H1 (cell line): ENCODE data around the gene MAGI2. TPM values are rescaled to one million over a fixed set of nuclear protein-coding genes. Genes with fewer than 3 reads are reported as not detected.

Experiments used
- CHD7 ChIP-seq: fragments of 300-600 bp; sonication (generic); IDR thresholded peaks from 2 replicates; pipeline ENCODE4 v1.7.1; 2012; ENCODE audit warnings: low read length, moderate library complexity, mild to moderate bottlenecking, inconsistent platforms; ENCODE audit not compliant: insufficient replicate concordance
- JUN ChIP-seq: IDR thresholded peaks from 2 replicates; pipeline ENCODE4 v1.6.1; 2011; ENCODE audit warnings: low read depth, mild to moderate bottlenecking, improper control_type of control experiment, low read length
- polyA plus RNA-seq, 7 experiments: library from polyadenylated mRNA; depleted of rRNA in 3 of 7; stranded (reverse) in 5 of 7; unstranded in 2 of 7; fragments of >200 nt in 5 of 7; fragments of 200-250 nt in 2 of 7; gene quantifications; 1 replicate in 5 of 7; 2 replicates in 1 of 7; 4 replicates in 1 of 7; pipeline versions ENCODE4 v1.2.1 to v1.2.3, GENCODE V29; 2011 to 2013; ENCODE audit warnings: missing spikeins in 2 of 7, mixed read lengths in 2 of 7
- total RNA-seq: library from RNA; stranded (reverse); fragmentation: NEBNext Ultra II Directional; extraction: Animal tissue kit (Norgen Biotek cat#: 25700); gene quantifications from 2 replicates; pipeline ENCODE4 v1.2.1, GENCODE V29; 2021

Gene MAGI2
- total and polyA plus RNA-seq, 2 of the 8 experiments (the other 6 are each of a cell fraction or from before 2014, with no cell fraction given), result 6.0 to 27.3 TPM

- TF ChIP-seq CHD7, result no peak
- no peak for TF ChIP-seq JUN
Measured at GRCh38 chr7:78350391-78350790, 1103.1 kb downstream of the MAGI2 start (continued).
